ENCODE results near the gene TSC22D3. TPM values are rescaled to one million over a fixed set of nuclear protein-coding genes. Genes with fewer than 3 reads are reported as not detected.

TSC22D3 gene
- total and polyA plus RNA-seq, 2 experiments from 2014 or later, result 35.9 to 49.0 TPM

DNA sequence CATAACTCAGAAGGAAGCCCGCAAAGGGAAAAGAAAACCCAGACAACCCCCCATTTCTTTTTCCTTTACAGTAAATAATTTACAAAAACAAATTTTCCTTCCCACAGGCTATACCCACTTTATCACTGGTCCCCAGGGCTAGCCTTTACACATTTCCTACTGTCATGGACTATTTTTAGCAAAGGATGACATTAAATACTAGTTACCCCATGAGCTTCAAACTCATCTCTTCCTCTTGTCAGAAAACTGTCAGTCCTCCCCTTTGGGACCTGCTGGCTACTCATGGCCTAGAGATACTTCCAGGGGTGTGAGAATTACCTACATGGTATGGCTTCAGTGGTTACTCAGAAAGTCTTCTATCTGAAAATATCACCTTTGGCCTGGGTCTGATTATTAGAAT lies 11.9 kb downstream of the TSC22D3 start:
- no peak for DNase-seq
- no peaks in the 10 kb centered on the region for H3F3A ChIP-seq (ENCODE audit: insufficient read depth)
- TF ChIP-seq EZH2phosphoT487 (IDR thresholded peaks at IDR 0.05; ENCODE audit: insufficient read depth, low read depth) (no peak), EZH2 (IDR thresholded peaks at IDR 0.05; ENCODE audit: insufficient read depth, poor library complexity, severe bottlenecking) (no peak)
- H3K4me2 ChIP-seq (ENCODE audit: unreplicated experiment), result no peak overlapping the region
- H3K4me3 ChIP-seq, result no peak overlapping the region
- no peaks in the 10 kb centered on the region for H3K27me3 ChIP-seq (replicated peaks; ENCODE audit: insufficient read depth)
- no peak overlapping the region for H2AFZ ChIP-seq
- no peaks in the 10 kb centered on the region for H3K9me3 ChIP-seq (ENCODE audit: low read depth)
- H3K9me2 ChIP-seq (ENCODE audit: insufficient read depth), result no peaks in the 10 kb centered on the region
- no peak overlapping the region for H3K9ac ChIP-seq
- H3K27ac ChIP-seq, result no peak overlapping the region
- 78 to 88% methylated on average over 1 of the region's 1 CpG for WGBS, 2 experiments (ENCODE audit: low coverage in 1 of 2, low lambda C conversion rate in 2 of 2, missing lambda C conversion rate in 2 of 2)
- no peaks in the 10 kb centered on the region for H3K36me3 ChIP-seq (ENCODE audit: low read depth)
- H4K20me1 ChIP-seq (ENCODE audit: insufficient read depth), result no peaks in the 10 kb centered on the region
- no peaks in the 10 kb centered on the region for H3K79me2 ChIP-seq (ENCODE audit: insufficient read depth)
- in situ Hi-C loops (cut with MboI), result no loop called here
- H3K4me1 ChIP-seq (ENCODE audit: insufficient read depth), result no peaks in the 10 kb centered on the region

DNA sequence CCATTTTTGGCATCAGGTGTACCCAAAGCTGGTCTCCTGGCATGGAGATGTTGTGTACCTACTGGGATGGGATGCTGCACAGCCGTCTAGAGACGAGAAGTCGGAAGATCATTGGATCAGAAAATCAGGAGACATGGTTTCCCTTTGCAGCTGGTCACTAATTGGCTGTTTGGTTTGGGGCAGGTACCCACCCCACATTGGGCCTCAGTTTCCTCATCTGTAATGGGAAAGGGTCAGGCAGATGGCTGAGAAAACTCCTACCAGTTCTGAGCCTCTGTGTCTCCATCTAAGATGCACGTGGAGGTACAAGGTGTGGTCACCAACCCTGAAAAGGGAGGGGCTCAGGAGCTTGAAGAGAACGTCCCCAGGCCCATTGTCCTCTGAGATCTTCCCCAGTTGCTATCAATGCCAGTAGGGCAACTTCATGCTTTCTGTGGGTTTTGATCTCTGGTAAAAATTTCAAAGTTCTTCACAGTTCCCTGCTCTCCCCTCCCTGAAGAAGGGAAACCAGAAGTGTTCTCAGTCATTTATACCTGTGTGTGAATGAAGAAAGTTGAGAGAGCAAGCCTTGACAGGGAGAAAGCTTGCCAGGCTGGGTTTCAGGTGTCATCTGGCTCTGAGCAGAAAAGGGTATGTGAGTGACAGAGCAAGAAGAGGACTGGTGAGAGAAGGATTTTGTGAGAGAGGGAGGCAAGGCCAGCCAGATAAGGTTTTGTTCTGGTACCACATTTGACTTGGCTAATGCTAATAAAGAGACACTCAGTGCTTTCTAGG lies 15.1 kb downstream of the TSC22D3 start:
- Histone ChIP-seq H3K27ac (no peak overlapping the region), H2AFZ (no peak overlapping the region), H3K79me2 (ENCODE audit: insufficient read depth) (no peaks in the 10 kb centered on the region), H3K9ac (no peak overlapping the region), H3K9me3 (ENCODE audit: low read depth) (no peaks in the 10 kb centered on the region), H3K4me2 (ENCODE audit: unreplicated experiment) (no peak overlapping the region), H3K4me3 (no peak overlapping the region), H4K20me1 (ENCODE audit: insufficient read depth) (no peaks in the 10 kb centered on the region), H3K4me1 (ENCODE audit: insufficient read depth) (no peaks in the 10 kb centered on the region), H3F3A (ENCODE audit: insufficient read depth) (no peaks in the 10 kb centered on the region), H3K36me3 (ENCODE audit: low read depth) (no peaks in the 10 kb centered on the region), H3K27me3 (replicated peaks; ENCODE audit: insufficient read depth) (no peaks in the 10 kb centered on the region), H3K9me2 (ENCODE audit: insufficient read depth) (no peaks in the 10 kb centered on the region)
- in situ Hi-C loops (cut with MboI), result no loop called here
- 55% methylated on average over 5 of the region's 5 CpGs for WGBS, 2 experiments (ENCODE audit: low coverage in 1 of 2, low lambda C conversion rate in 2 of 2, missing lambda C conversion rate in 2 of 2)
- no peak for TF ChIP-seq EZH2 (IDR thresholded peaks at IDR 0.05; ENCODE audit: insufficient read depth, poor library complexity, severe bottlenecking)
- TF ChIP-seq EZH2phosphoT487 (IDR thresholded peaks at IDR 0.05; ENCODE audit: insufficient read depth, low read depth), result no peak
- DNase-seq, result no peak

DNA sequence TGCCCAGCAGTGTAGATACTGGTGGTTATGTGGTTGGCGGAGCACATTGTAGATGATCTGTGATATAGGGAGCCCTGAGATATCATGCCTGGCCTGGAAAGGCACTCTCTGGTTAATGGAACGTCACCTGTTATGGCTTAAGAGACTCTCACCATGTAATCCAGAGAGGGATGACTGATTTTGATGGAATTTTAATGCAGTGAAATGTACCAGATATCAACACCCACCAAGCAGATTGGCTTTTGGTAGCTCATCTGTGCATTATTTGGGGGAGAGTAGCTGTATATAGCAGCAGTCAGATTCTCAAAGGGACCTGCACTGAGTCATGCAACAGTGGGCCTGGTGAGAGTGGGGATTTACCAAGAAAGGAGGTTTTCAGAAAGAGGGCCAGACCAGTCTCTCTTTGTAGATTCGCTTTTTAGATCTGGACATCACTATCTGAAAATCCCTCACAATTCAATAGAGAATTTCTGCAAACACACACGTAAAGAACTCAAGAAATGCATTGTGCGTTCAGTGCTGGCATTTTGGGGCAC lies 17.3 kb downstream of the TSC22D3 start:
- H3K27me3 ChIP-seq (replicated peaks; ENCODE audit: insufficient read depth), result no peaks in the 10 kb centered on the region
- 74 to 76% methylated on average over 5 of the region's 5 CpGs for WGBS, 2 experiments (ENCODE audit: low coverage in 1 of 2, low lambda C conversion rate in 2 of 2, missing lambda C conversion rate in 2 of 2)
- in situ Hi-C loops (cut with MboI), result no loop called here
- no peaks in the 10 kb centered on the region for H3K36me3 ChIP-seq (ENCODE audit: low read depth)
- no peak overlapping the region for H3K4me3 ChIP-seq
- no peaks in the 10 kb centered on the region for H3K9me3 ChIP-seq (ENCODE audit: low read depth)
- TF ChIP-seq EZH2phosphoT487 (IDR thresholded peaks at IDR 0.05; ENCODE audit: insufficient read depth, low read depth) (no peak), EZH2 (IDR thresholded peaks at IDR 0.05; ENCODE audit: insufficient read depth, poor library complexity, severe bottlenecking) (no peak)
- H3K9me2 ChIP-seq (ENCODE audit: insufficient read depth), result no peaks in the 10 kb centered on the region
- H3K9ac ChIP-seq, result no peak overlapping the region
- no peaks in the 10 kb centered on the region for H3K79me2 ChIP-seq (ENCODE audit: insufficient read depth)
- H3K4me2 ChIP-seq (ENCODE audit: unreplicated experiment), result no peak overlapping the region
- H2AFZ ChIP-seq, result no peak overlapping the region
- no peaks in the 10 kb centered on the region for H4K20me1 ChIP-seq (ENCODE audit: insufficient read depth)
- no peaks in the 10 kb centered on the region for H3K4me1 ChIP-seq (ENCODE audit: insufficient read depth)
- no peaks in the 10 kb centered on the region for H3F3A ChIP-seq (ENCODE audit: insufficient read depth)
- DNase-seq, result no peak
- no peak overlapping the region for H3K27ac ChIP-seq

DNA sequence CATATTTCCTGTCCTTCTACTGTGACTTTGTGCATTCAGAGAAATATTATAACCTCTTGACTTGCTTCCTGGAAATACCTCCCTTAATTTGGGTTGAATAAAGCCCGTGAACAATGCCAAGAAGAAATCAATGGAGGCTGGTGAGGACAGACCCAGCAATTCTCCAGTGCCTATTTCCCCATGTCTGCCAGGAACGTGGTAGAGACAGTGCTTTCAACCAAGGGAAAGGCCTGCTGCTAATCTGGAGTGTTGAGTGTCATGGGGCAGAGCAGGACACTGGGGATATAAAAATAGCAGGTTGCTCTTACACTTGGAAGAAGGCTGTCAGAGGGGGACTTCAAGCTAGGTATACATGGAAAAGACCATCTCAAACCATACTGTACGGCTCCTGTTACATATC lies 19.9 kb downstream of the TSC22D3 start:
- no peak overlapping the region for H3K4me3 ChIP-seq
- H3K79me2 ChIP-seq (ENCODE audit: insufficient read depth), result no peaks in the 10 kb centered on the region
- no peak for TF ChIP-seq EZH2 (IDR thresholded peaks at IDR 0.05; ENCODE audit: insufficient read depth, poor library complexity, severe bottlenecking)
- no peak for TF ChIP-seq EZH2phosphoT487 (IDR thresholded peaks at IDR 0.05; ENCODE audit: insufficient read depth, low read depth)
- H3K9me2 ChIP-seq (ENCODE audit: insufficient read depth), result no peaks in the 10 kb centered on the region
- H3K9me3 ChIP-seq (ENCODE audit: low read depth), result no peaks in the 10 kb centered on the region
- H3K27me3 ChIP-seq (replicated peaks; ENCODE audit: insufficient read depth), result no peaks in the 10 kb centered on the region
- H4K20me1 ChIP-seq (ENCODE audit: insufficient read depth), result no peaks in the 10 kb centered on the region
- H3K4me2 ChIP-seq (ENCODE audit: unreplicated experiment), result no peak overlapping the region
- no peak for DNase-seq
- H2AFZ ChIP-seq, result no peak overlapping the region
- in situ Hi-C loops (cut with MboI), result no loop called here
- whole genome bisulfite sequencing, 2 experiments (ENCODE audit: low coverage in 1 of 2, low lambda C conversion rate in 2 of 2, missing lambda C conversion rate in 2 of 2), result 65 to 68% methylated on average over 3 of the region's 3 CpGs
- no peak overlapping the region for H3K27ac ChIP-seq
- H3K9ac ChIP-seq, result no peak overlapping the region
- no peaks in the 10 kb centered on the region for H3K4me1 ChIP-seq (ENCODE audit: insufficient read depth)
- H3F3A ChIP-seq (ENCODE audit: insufficient read depth), result no peaks in the 10 kb centered on the region
- H3K36me3 ChIP-seq (ENCODE audit: low read depth), result no peaks in the 10 kb centered on the region
